Mesenteric fat pad (tissue), 1 donor: ENCODE data around the gene FRYL. TPM values are rescaled to one million over a fixed set of nuclear protein-coding genes. Genes with fewer than 3 reads are reported as not detected.
"Not testable (repeated sequence)": the region's sequence is repeated elsewhere in the genome, so short reads cannot be mapped to it uniquely, and the experiment has no call there.

Experiments
- DNase-seq: peaks from one replicate; pipeline ENCODE4 v3.0.0-alpha.2; 2020; ENCODE audit warnings: low spot score
- total RNA-seq: library from RNA; stranded (reverse); fragmentation: NEBNext Ultra II Directional; extraction: Animal tissue kit (Norgen Biotek cat#: 25700); gene quantifications from one replicate; pipeline ENCODE4 v1.2.1, GENCODE V29; 2021
- donor health status: DM: yes; HTN: yes; CAD: no.

Gene FRYL
- total RNA-seq, 1 donor from 2014 or later = 53.0 TPM

DNA sequence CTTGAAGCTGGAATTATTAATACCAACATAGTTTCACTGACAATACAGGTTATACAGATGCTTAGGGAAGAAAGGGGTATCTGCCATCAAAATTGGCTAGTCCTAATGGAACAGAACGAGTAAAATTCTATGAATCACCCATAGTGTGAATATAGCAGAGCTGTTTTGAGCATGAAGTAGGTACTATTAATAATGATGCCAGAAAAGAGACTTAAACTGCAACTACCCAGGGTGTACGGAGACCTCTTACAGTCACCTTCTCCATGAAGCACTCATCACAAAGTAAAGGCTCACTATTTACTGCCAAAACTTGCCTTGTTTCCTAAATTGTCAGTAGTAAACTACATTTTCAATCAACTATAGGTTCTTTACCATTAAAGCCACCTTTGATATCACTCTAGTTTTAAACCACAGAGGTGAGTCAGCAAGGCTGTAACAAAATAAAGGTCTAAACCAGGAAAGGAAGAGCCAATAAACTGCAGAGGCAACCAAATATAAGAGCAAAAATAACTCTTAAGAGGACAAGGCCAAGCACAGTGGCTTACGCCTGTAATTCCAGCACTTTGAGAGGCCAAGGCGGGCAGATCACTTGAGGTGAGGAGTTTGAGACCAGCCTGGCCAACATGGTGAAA, 114.4 kb downstream of the FRYL start:
- DNase-seq = no peak

DNA sequence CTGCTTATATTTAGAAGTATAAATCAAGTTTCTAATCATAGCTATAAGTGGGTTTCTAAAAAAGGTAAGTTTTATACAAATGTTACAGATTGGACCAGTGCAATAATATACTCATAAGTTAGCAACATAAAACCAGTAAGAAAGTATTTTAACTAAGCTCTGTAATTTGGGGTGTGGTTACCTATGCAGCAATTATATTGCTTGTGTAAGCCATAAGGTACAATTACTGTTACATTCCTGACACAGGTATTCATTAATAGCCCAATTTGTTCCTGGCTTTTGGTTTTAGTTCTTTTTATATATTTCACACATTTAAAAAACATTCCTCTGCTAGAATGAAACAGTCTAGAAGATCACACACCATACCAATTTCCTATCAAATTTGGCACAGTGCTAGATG, 115.1 kb downstream of the FRYL start:
- no peak for DNase-seq

DNA sequence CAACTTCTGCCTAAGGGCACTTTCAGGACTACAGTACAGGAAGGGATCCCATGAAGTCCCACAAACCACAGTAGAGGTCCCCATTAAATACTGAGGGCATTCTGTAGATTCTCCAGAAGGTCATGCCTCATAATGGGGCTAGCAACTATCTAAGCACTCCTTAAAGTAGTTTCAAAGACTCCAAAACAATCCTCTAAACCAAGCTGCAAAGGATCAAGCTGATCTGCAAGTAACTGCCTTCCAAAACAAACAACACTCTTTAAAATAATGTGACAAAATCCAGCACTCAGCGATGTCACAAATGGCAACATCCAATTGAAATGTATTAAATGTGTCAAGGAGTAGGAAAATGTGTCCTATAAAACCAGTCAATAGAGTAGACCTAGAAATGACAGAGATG, 118.7 kb downstream of the FRYL start:
- DNase-seq = no peak

DNA sequence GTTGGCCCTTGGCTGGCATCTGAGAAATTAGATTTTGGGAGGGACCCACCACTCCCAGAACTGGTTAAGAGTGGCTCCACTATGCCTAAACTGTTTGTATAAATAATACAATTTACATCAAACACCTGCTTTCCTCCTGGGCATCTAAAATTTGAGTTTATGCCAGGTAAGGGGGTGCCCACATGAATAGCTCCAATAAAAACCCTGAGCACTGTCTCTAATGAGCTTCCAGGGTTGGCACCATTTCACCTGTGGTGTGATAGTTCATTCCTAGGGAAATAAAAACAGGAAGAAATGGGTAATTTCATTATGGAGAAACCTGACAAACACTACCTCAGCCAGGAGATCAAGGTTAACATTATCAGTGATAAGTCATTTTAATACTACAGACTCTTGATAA, 119.7 kb downstream of the FRYL start:
- DNase-seq = no peak

DNA sequence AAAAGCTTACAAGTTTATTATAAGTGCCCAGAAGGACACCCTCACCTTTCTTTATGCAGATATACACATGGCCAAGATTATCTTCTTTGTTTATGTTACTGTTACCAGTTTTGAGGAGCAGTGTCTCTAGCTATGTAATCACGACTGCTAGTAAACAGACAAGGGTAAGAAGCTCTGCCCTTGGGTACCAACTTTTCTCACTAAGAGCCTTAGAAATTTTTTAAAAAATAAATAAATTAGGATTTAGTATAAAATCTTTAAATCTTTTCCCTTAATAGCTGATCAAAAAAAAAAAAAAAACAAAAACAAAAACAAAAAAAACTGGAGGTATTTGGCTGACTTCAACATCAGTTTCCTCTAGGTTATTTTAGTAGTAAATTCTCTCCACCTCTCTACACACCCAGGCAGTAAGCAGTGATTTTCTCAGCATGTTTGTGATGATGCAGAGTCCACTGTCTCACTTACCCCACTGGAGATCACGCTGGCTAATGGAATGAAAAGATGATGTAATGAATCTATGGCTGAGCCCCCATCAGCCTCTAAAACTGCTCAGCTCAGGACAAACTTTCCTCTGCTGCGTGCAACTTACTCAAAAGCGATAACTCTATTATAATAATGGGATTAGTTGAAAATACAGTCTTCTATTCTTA, 125.9 kb downstream of the FRYL start:
- DNase-seq = no peak

DNA sequence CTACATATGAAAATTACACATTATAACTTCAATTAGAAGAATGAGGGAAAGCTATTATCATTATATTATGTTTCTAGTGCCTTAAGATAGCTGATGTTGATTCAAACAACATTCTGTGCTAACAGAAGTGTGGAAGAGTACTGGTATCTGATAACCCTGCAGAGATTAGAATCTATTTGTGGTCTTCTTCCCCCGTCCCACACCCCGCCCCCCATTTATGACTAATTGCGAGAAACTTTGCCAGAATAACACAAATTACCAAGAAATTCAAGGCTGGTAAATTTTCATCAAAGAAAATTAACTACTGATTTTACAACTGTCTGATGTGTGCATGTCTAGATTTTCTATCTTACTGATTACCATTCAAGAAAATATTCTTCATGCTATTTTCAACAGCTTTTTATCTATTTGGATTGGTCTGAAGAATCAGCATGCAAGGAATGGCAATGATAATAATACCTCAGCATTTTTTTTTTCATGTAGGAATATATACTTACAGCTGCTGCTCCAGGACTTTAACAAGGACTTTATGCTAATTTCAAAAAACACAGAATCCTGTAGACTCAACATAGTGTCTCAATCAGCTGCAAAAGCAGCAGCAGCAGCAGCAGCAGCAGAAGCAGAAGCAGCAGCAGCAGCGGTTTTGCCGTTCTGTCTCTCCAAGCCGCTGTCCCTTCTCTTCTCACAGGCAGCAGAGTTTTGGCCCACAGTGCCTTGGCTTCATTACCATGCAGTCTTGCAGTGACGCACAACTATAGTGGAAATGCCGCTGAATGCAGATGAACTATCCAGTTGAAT, 126.7 kb downstream of the FRYL start:
- DNase-seq = no peak

DNA sequence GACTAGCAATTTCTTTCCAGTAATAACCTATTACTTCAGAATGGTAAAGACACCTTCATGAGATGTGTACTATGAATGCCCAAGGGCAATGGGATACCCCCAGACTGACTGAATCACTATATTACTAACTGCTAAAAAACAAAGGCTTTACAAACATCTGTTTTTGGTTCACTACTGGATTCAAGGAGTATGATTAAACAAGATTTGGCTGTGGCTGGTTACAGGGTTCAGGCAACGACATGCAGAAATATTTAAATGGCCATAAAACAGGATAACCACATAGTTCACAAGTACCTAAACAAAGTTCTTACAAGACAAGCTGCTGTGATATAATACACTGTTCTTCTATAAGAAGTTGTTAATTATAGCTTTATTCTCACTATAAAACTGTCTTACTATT, 128.2 kb downstream of the FRYL start:
- no peak for DNase-seq

DNA sequence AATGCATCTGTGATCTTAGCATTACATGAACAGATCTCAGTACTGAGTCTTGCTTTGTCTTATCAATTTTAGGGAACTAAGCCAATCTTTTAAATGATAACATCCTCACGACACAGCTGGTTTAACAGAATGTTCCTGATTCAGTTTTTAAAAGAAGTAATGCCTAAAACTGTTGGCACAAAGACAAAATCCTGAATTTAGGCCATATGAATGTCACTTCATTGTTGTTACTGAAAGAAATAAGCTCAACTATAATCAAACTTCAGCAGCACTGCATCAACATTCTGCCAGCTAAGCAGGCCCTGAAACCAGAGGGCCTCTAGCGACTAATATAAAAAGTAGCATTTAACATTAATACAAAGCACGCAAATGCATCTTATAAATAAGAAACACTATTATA, 130.6 kb downstream of the FRYL start:
- DNase-seq = no peak

DNA sequence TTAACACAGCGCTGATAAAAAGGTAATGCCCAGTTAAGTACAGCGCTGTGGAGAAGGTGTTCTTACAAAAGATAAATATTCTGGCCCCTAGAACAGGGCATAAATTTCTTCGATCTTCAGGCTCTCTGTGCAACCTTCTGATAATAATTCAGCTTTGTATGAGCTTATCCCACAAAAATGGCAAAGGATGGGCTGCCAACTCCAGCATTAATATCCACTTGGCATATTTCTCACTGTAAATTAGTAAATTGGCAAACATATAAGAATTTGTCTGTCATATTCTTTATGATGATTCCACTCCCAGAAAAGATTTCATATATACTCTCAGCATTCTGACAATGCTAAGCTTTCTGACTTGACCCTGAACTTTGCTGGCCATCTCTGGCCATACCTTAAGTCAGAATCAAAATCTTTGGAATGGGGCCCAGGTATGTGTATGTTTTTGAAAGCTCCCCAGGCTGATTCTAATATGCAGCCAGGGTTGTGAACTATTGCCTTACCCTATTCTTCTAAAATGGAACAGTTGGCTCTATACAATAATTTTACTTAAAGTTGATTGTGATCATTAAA, 134.8 kb downstream of the FRYL start:
- DNase-seq = no peak

DNA sequence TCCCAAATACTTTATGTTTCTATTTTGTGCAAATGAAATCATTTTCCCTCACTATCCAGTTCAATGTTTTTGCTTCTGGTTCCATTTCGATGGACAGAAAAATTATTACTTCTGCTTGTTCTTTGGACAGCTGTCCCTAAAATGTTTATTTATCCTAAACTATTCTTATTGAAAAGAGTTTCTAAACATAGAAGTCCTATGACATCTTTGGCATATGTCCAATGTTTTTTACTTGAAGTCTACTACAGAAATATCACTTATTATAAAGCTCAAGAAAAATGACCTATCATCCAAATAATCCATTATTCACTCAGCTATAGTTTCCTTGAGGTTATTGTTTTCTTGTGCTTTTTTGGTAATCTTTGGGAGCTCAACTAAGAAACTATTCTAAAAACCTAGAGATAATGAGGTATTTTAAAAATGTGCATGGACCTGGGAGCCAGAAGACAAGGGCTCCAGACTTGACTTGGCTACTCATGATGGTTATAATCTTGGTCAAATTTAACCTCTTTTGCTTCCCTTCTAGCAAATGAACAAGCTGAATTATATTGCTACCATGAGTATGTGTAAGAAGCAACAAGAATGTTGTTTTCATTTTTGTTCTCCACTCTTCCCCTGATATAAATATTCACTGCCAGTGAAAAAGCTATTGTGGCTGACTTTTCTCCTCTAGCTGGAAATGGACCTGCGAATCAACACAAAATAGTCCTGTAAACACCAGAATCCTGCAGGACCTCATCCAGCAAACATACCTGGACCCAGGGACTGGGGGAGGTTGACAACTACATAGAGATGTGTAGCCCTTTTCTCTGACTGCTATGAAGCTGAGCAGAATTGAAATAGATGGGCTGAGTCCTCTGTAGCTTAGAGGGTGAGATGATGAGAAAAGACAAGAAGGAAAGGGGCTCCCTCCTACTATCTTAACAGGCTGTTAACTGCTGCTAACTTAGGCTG, 137.4 kb downstream of the FRYL start:
- no peak for DNase-seq

DNA sequence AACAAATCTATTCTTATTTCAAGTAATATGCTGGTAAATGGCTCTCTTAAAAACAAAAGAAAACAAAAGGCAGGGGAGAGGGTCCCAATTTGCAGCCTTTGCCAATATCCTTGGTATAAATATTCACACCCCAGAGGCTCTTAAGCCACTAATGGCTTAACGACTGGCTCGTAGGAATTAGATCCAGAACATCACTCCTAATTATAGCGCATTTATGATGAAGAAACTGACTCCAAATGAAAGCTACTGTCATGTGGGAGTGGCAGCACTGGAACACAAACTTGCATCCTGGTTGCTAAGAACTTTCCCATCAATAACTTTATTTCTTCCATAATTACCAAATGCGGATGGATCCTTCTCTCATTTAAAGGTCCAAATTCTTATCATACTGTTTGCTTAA, 138.7 kb downstream of the FRYL start:
- DNase-seq = no peak

DNA sequence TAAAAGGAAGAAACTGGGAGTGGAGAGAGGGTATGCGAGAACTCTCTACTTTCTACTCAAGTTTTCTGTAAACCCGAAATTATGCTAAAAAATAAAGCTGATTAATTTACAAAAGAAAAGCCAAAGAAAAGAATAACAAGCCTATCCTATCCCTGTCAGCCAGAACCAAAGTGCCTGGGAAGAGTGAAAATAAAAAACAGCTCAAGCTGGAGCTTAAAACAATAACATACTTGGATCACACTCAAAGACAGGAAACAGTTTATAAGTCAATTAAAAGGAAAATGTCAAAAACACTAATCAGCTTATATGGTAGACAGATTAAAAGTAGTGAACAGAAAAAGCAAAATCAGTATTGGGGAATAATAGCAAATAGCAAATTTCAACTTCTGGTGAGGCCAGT, 139.4 kb downstream of the FRYL start:
- DNase-seq = no peak

DNA sequence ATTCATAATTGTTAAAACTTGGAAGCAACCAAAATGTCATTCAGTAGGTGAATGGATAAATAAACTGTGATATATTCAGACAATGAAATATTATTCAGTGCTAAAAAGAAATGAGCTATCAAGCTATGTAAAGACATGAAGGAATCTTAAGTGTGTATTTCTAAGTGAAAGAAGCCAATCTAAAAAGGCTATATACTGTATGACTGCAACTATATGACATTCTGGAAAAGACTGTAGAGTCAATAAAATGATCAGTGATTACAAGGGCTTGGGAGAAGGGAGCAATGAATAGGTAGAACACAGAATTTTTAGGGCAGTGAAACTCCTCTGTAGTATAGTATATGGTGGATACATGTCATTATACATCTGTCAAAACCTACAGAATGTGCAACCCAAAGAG, 139.9 kb downstream of the FRYL start:
- no peak for DNase-seq

DNA sequence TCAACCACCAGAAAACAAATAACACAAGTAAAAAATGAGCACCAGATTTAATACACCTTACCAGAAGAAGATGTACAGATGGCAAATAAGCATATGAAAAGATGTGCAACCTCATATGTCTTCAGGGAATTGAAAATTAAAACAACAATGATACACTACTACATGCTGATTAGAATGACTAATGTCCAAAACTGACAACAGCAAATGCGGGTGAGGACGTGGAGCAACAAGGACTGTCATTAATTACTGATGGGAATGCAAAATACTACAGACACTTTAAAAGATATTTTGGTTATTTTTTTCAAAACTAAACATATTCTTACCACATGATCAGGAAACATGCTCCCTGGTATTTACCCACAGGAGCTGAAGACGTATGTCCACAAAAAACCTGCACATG, 140.3 kb downstream of the FRYL start:
- DNase-seq = no peak

DNA sequence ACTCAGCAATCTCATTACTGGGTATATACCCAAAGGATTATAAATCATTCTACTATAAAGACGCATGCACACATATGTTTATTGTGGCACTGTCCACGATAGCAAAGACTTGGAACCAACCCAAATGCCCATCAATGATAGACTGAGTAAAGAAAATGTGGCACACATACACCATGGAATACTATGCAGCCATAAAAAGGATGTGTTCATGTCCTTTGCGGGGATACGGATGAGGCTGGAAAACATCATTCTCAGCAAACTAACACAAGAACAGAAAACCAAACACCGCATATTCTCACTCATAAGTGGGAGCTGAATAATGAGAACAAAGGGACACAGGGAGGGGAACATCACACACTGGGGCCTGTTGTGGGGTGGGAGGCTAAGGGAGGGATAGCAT, 141.5 kb downstream of the FRYL start:
- not testable (repeated sequence) for DNase-seq

DNA sequence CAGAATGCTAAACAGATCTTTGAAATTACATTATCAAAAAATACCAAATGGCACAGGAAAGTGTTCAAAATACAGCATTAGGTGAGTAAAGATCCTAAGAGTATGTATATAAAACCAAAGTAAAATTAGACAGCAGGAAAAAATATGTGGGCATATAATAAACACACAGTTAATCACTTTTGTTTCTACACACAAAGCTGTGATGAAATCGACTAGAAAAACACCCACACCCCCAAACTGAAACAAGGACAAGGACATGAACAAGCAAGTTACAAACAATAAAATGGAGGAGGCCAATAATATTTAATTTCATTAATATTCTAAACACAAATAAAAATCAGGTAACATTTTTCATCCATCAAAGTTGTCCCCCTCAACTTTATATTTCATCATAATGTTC, 143.2 kb downstream of the FRYL start:
- no peak for DNase-seq

DNA sequence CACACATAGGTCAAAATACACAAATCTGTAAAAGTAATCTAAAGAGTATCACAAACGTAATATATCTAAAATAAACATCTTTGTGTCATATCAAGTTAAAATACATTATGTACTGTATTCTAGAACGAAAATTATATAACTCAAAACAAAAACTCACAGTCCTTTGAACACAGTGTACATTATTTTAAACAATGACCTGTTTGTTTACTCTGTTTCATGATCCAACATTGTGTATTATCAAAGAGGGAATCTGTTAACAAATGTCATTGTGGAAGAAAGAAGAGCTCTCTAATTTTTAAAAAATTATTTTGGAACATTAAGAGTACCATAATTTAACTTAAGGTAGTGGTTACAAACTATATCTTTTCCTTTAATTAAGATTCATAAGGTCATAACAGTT, 144.1 kb downstream of the FRYL start:
- no peak for DNase-seq

DNA sequence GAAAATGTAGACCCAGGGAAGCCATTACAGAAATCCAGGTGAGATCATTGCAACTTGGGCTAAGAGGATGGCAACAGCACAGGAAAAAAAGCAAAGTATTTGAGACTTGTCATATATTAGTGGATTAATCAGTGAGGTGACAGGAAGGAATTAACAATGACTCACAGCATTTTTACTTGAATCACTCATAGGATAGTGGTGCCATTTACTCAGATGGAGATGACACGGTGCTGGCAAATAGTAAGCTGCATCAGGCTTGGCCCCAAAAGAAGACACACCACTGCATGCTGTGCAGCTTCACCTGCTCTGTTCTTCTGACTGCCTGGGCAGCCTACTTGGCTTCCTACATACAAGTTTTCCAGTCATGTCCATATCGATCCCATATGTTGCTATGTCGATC, 144.8 kb downstream of the FRYL start:
- no peak for DNase-seq

DNA sequence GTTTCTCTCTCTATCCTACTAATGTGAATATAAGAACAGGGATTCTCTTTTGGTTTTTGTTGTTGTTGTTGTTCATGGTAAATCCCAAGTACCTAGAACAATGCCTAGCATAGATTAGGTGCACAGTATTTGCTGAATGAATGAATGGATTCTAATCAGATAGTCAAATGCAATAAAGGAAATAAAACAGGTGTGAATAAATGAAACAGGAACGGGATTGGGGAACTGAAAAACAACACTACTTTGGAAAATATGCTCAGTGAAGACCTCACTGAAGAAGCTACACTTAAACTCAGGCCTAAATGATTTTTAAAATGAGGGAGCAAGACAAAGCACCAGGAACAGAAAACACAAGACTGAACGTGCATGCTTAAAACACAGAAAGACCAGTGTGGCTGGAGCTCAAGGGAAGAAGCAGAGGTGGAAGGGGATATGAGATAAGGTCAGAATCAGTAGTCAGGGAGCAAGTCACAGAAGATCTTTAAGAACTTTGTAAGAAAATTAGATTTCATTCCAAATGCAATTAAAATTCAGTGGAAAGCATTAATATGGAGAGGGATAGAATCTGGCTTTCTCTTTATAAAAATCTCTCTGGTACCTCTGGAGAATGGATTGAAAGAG, 145.3 kb downstream of the FRYL start:
- DNase-seq = no peak

DNA sequence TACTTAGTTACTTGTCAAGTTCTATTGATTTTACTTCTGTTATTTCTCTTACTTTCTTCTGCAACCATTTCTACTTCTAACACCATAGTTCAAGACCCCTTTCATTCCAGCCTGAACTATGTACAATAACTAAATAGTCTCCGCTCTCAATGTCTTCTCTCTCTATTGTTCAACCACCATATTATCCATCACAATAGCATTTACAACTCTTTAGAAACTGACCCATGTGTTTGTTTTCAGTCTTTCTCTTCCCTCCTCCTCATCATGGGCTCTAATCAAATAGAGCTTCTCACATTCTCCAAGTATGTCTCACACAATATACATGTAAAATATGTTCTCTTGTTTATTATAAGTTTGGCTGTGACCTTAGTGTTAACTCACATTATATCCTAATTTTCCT, 146.4 kb downstream of the FRYL start:
- no peak for DNase-seq

DNA sequence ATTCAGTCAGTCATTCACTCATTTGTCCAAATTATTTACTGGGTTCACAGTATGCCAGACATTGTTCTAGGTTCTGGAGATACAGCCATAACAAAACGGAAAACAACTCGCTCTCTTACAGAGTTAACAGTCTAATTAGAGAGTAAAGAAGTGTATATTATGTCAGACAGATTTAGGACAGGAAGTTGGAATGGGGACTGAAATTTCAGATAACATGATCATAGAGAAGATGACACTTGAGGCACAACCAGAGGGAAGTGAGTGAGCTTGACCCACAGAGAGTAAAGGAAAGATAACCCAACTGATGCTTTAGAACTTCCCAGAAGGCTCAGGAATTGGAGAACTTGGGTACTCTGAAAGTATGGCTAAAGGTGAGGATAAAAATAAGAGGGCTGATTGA, 150.6 kb downstream of the FRYL start:
- no peak for DNase-seq
